GM19239 (cell line): ENCODE data around the gene ERO1A.

Experiments used
- DNase-seq: peaks from one replicate; pipeline ENCODE4 v3.0.0; 2011; ENCODE audit warnings: low spot score; ENCODE audit not compliant: insufficient read length
- FAIRE-seq: peaks from 2 replicates; lab custom pipeline; 2011; peaks lifted over from hg19 to GRCh38; lab: Jason Lieb, UNC

Gene ERO1A

DNA sequence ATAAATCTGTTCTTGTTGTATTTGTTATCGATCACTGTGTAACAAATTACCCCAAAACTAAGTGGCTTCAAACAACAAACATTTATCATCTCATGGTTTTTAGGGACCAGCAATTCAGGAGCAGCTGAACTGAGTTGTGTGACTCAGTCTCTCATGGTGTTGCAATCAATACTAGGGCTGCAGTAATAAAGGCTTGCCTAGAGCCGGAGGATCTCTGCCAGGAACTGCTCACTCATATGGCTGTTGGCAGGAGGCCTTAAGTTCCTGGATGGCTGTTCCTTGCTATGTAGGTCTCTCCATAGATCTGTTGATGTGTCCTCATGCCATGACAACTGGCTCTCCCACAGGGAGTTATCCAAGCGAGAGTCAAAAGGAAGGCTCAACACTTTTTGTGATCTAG, 7.9 kb upstream of the ERO1A start:
- no peak for DNase-seq
- FAIRE-seq, result no peak

DNA sequence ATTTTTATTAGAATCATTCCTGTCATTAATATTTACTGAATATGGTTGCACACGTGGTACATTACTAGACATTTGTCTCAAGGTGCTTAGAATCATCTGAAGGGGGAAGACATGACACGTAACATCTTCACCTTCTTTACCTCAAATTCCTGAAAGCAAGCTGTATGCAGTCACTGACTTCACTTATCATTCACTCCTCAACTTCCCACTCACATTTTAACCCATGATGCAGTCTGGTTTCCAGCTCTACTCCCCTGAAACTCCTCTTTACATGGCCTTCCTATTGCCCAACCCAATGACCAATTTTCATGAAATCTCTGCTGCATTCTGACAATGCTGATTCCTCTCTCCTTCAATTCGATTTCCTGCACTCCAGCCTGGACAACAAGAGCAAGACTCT, 5.9 kb upstream of the ERO1A start:
- no peak for FAIRE-seq
- DNase-seq, result no peak

DNA sequence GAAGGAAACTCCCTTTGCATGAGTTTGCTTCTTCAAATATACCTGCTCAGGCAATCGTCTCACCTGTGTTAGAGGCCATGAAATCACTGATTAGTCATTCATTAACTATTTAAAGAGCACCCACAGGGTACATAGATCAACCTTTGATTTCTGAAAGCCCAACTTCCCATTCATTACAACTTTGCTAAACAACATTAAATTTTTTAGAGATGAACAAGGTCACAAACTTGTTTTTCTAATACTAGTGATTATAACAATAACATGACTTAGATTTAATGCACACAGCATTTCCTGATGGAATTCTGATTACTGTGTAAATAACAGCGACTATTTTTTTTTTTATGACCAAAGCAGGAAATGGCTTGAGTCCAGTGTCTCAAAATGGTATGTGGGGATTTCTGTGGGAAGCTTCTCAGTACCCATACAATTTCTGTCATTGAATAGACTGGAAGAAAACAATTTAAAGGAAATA, 5.4 kb upstream of the ERO1A start:
- FAIRE-seq (no peak), DNase-seq (no peak)

DNA sequence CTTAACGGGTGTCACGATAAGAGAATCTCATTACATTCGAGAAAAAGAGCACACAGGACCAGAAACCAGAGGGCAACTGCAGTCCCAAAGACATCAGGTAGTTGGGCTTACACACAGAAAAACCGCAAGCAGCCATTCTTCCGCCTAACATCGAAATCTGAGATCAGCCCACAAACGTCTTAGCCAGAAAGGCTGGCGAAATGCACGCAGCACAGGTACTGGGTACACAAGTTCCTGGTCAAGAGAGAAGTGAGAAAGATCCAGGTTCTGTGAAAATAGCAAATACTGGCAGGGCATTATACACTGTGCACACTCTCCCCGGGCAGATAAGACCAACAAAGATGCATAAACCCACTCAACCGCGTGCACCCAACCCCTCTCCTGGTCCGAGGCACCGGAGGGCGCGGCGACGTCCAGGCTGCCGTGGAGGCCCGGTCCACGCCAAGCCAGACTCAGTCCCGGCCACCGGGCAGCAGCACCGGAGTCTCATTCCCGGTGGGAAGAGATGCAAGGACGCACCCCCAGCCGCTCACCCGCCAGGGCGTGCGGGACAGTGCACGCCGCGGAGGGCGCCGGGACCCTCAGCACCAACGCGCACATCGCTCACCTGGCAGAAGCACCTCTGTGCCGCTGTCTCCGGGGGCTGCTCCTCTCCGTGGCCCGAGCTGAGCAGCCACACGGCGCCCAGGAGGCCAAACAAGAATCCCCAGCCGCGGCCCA, 437 bp downstream of the ERO1A start:
- FAIRE-seq (peak; percentile 96), DNase-seq (peak; percentile 43)

DNA sequence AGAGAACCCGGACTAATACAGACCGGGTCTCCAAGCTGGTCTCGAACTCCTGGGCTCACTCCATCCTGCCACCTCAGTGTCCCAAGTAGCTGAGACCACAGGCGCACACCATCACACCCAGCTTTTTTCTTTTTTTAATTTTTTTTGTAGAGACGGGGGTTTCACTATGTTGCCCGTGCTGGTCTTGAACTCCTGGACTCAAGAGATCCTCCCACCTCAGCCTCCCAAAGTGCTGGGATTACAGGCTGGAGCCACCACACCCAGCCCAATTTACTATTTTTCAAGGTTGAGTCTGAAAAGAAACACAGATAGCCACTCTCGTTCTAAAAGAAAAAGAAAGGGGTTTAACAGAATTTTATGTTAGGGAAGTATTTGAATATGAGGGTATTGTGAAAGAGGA, 1.8 kb downstream of the ERO1A start:
- FAIRE-seq (no peak), DNase-seq (no peak)

DNA sequence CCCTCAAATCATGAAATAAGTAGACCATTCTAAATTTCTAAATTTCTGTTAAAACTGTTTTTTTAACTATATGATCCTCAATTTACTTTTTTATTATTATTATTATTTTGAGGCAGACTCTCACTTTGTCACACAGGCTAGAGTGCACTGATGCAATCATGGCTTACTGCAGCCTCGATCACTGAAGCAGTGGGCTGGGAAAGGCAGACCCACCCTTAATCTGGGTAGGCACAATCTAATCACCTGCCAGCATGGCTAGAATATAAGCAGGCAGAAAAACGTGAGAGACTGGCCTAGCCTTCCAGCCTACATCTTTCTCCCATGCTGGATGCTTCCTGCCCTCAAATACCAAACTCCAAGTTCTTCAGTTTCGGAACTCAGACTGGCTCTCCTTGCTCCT, 2.3 kb downstream of the ERO1A start:
- FAIRE-seq (no peak), DNase-seq (no peak)

DNA sequence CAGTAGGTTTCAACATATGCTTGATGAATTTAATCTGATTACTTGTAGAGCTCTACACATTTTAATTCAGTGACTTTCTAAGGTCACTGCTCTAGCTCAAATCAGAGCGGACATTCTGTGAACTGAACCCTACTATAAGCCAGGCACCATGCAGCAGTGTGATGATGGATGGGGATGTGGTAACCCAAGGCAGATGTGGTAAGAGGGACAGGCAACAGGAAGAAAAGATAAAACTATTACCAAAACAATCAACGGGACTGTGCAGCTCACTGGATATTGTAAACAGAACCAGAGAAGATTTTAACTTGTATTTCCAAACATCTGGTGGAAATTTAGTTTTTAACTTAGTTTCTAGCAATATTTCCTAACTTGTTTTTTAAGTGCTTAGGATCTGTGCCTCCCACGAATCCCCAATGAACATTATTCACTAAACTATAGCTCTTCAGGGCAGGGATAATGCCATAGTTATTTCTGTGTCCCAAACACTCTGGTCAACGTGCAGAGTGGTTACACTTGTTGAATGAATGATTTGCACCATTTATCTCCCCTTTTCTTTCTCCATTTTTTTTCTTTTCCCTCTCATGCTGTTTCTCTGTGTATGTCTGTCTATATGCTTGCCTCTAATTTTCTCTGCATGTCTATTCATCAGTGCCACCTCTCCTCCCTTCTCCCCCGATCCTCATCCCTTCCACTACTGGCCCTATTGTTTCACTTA, 3.0 kb downstream of the ERO1A start:
- FAIRE-seq (no peak), DNase-seq (no peak)

DNA sequence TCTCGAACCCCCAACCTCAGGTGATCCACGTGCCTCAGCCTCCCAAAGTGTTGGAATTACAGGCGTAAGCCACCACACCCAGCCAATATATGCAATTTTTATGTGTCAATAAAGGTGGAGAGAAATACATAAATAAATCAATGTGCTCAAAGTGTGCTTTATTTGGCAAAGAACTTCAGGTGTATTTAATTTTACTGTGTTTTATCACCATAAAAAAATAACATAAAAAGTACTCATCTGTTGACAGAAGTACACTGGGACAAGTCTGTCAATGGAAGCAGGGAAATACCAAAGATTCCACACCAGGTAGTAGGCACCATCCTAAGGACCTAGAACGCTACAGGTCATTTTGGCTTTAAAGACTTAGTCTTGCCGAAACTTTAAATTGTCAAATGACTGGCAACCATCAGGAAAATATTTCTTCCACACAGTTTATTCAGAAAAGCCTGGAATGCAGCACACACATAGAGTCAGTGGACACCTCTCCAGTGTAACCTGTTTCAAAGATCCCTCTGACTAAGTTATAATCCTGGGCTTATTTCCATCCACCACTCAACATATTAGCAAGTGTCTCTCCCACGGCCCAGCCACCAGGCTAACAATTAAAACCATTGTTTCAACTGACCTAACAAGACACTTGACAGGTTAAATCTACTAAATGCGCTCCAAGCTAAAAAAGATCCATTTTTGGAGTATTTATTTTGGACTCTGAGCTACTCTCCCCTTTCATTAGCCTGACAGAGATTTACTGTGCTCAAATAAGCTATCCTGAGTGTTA, 4.2 kb downstream of the ERO1A start:
- DNase-seq (no peak), FAIRE-seq (no peak)

DNA sequence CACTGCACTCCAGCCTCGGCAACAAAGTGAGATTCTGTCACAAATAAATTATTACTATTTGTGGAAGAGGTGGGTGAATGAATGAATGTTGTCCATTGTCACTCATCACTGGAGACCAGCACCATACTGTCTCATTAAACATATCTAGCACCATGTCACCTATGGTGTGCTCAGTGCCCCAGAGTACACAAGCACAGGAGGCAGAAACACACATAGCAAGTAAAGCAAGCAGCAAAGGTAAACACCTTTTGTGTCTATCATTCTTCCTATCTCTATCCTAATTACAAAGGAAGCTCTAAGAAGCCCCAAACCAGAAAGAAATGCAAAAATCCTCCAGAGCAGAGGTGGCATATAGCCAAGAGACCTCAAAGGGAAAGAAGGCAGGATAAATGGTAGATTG, 9.2 kb downstream of the ERO1A start:
- no peak for FAIRE-seq
- DNase-seq, result no peak

DNA sequence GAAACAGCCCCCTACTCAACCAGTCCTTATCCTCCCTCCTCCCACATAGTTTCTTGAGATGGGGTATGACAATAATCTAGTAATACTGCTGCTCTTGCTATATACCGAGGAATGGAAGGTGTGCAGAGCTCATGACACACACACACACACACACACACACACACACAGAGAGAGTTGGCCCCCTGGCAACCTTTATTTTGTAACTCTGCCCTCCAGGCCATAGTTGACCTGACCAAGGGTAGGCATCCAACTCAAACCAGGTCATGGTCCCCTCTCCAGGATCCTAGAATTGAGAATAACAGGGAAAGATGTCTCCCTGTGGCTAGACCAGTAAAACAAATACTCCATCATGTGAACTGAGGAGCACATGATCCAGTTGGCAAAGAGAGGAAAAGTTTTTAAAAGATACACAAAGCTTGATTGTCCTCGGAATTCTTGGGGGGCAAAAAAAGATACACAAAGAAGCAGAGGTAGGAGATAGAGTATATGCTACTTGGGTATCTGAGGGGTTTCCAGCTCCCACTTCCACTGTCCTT, 11.3 kb downstream of the ERO1A start:
- FAIRE-seq (no peak), DNase-seq (no peak)

DNA sequence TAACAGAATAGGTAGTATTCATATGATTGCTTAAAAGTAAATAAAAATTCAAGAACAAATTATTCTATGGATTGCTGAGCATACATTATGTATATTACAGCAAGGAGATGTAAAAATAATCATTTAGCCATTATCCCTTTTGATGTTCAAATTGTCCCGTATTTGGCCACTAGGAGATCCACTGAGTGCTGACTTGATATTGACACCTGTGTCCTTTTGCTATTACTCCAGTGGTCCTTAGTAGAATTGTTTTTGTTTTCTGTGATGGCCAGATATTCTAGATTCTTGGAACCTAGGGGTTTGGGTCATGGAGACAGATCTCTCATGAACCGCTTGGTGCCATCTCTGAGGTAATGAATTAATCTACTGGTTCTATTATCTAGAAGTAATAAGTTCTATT, 16.8 kb downstream of the ERO1A start:
- DNase-seq (no peak), FAIRE-seq (peak; percentile 28)

DNA sequence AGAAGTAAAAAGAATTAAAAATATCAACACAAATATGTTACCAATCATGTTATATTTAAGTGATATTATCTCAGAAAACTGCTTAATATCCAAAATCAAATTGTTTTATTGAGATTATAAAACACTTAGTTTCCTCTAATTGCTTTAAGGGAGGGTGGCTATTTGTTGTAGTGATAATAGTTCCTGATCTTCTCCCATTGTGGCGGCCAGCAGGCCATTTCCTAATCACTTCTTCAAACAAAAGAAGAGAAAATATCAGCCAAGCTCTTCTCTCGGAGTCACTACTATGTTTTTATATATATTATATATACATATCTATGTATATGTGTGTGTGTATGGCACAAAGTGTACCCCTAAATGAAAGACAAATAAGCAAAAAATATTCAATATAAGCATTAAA, 31.5 kb downstream of the ERO1A start:
- no peak for DNase-seq
- FAIRE-seq, result no peak

DNA sequence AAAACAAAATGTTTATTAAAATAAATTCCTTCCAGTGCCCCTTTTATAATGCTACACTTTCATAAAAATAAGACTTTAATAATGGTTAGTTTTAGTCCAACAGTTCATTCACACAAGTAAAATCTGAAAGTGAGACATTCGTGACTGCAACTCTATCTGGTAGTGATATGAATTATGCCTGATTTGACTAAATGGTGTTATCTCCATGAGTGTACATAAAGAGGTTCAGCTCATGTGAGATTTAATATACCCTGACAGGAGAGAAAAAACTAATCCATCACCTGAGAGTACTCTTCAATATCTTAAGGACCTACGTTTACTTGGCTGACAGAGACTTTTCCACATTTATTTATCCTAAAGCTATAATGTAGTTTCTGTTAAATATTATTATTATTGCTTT, 34.0 kb downstream of the ERO1A start:
- FAIRE-seq (no peak), DNase-seq (no peak)

DNA sequence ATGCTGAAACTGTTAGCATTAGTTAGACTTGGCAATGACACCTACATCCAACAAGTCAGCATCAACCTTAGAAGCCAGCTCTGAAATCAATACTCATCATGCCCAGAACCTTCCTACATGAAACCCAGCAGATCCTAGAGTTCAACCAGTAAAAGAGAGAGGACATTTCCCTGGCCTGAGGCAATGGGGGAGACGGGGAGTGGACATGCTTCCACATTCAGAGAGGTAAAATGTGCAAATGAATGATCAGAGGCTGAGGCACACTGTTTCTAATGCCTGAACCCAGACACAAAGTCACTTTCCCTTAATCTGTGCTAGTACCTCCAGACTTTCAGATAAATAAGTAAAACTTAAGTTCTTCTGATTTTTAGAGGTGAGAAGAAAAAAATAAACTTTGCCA, 34.5 kb downstream of the ERO1A start:
- DNase-seq (no peak), FAIRE-seq (peak; percentile 64)

DNA sequence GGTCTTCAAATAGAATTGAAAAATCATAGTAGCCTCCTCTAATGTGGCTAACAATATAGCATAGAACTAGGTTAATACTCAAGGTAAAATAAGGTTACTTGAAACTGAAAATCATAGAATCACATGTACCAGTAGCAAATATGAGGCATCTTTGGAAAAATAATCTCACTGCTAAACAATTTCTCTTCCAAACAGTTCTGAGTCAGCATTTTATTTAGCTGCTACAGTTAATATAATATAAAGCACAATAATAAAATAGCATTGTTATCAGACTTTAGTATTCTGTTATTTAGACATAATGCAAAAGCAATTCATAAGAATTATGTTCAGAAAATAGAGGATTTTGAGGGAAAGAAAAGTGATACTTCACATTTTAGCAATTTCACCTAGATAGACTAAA, 35.0 kb downstream of the ERO1A start:
- peak; percentile 8 for FAIRE-seq

DNA sequence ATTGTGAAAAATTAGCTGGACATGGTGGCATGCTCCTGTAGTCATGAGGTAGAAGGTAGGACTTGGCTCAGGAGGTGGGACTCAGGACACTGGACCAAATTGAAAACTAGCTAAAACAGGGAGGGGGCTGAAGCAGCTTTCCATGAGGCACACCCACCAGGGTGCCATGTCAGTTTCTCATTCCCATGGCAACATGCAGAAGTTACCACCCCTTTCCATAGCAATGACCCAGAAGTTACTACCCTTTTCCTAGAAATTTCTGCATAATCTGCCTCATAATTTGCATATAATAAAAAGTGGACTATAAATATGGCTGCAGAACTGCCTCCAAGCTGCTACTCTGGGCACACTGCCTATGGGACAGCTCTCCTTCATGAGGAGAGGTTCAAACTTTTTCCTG, 38.5 kb downstream of the ERO1A start:
- FAIRE-seq, result no peak
- no peak for DNase-seq

More for the DNA sequence above, 35.0 kb downstream of the ERO1A start:
- no peak for DNase-seq

DNA sequence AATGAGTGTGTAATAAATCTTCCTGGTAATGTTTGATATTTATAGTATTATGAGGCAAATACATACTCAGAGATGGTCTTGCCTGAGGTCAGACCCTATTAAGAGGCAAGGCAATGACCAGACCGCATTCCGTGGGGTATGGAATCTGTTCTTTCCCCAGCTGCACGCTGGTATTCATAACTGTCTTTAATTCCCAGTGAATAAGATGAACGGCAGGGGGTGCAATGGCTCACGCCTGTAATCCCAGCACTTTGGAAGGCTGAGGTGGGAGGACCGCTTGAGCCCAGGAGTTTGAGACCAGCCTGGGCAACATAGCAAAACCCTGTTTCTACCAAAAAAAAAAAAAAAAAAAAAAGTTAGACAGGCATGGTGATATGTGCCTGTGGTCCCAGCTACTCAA, 44.6 kb downstream of the ERO1A start:
- DNase-seq (no peak), FAIRE-seq (no peak)

DNA sequence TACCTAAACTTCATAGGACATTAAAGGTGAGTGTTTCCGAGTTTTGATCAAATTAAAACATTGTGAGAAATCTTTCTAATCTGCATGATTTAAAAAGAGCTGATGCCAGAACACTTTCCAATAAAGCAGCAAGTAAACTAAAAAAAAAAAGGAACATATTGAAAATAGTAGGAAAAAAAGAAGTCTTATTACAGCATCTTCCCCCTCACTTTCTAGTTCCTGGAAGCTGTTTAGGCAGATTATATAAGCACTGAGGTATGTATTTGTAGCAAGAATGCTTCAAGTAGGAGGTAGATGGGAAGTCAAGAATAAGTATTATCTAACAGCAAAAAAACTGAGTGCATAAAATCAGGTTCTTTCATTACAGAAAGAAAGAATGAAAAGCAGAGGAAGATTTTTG, 45.8 kb downstream of the ERO1A start:
- FAIRE-seq, result no peak
- no peak for DNase-seq

DNA sequence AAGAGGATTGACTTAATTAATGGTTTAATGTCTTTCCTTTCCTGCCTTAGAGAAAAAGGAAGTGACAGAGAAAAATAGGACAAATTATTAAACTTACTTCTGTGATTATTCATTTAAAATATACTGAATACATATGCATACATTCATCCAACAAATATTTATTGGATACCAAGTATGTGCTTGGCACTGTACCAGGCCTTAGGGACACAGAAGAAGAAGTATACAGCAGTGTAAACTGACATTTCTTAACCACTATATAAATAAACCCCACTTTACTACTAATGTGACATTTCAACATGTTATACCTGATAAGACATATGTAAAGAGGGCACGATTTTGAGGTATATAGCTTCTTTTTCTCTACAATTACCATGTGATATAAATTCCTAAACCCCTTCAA, 53.6 kb downstream of the ERO1A start:
- no peak for FAIRE-seq

DNA sequence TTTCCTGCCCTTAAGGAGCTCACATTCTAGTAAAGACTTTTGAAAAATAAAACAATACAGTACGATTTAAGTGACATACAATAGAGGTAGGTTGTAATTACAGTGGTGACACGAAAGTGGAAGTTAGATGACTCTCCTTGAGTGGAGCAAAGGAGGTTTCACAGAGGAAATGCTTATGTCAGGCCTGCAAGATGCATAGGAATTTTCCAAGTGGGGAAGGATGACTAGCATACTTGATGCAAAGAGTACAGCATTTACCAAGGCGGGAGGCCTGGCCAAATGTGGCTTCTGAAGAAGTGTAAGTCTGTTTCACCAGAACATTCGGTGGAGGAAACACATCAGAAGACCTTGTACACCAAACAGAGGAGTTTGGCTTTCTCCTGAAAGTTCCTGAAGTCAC, 55.2 kb downstream of the ERO1A start:
- no peak for FAIRE-seq

More for the DNA sequence above, 53.6 kb downstream of the ERO1A start:
- no peak for DNase-seq

DNA sequence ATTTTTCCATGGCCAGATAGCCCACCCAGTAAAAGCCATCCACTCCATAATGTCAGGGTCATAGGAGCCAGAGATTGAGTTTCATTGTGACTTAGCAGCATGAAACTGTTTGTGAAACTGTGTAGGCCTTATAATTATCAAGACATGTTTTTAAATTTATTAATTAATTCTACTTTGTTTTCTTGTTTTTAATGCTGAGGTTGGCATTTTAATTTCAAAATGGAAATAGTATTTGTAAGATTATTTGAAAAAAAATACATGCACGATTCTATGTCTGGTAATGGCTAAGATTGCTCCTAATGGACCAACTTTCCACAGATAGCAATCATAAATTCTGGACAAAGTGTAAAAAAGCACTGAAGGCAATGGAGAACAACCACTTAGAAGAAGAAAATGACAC, 75.7 kb downstream of the ERO1A start:
- no peak for FAIRE-seq
- no peak for DNase-seq

More for the DNA sequence above, 55.2 kb downstream of the ERO1A start:
- no peak for DNase-seq
